GM18502 (cell line): ENCODE data around the gene HABP4.
"Not testable (repeated sequence)": the region's sequence is repeated elsewhere in the genome, so short reads cannot be mapped to it uniquely, and the experiment has no call there.

ENCODE experiments used
- ATAC-seq: cut with Tn5 transposase; IDR thresholded peaks from one replicate; pipeline ENCODE4 v1.9.1; 2021; ENCODE audit warnings: mild to moderate bottlenecking; ENCODE audit not compliant: unreplicated experiment, poor library complexity

The HABP4 gene

DNA sequence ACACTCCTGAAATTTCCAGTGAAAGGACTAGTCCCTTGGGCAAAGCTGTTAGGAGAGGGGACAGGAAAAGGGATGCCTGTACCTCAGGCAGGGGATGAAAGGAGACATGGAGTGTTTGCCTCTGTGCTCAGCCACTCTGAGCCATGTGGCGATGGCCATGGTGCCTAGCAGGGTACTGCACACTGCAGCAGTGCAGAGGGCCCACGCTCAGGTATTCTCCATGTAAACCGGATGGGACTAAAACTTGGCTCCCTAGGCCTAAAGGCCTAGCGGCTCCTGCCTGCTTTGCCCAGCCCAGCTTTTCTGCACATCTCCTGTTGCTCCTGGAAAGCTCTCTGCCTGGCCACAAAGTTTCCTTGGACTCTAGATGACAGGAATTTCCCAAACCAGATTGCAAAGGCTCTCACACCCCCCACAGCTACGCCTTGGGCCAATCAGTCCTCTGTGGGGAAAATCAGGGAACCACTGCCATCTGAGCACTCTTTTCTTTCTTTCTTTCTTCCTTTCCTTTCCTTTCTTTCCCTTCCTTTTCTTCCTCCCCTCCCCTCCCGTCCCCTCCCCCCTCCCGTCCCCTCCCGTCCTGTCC, 44.3 kb downstream of the HABP4 start:
- ATAC-seq = no peak

DNA sequence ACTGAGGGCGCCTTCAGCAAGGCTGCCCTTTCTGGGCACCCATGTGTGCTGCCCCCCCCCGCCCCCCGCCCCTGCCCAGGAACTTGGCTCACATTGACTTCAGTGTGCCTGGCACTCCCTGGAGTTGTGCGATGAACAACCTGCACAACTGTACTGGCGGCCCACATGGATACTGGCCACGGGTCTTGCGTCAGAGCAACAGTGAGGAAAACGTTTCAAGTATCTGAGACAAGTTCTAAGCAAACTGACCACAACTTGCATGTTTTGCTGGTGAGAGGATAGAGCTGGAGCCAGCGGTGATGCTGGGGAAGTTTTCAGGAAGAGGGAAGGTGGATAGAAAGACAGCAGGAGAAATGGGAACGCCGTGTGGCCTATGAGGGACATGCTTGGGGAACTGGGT, 45.4 kb downstream of the HABP4 start:
- no peak for ATAC-seq

DNA sequence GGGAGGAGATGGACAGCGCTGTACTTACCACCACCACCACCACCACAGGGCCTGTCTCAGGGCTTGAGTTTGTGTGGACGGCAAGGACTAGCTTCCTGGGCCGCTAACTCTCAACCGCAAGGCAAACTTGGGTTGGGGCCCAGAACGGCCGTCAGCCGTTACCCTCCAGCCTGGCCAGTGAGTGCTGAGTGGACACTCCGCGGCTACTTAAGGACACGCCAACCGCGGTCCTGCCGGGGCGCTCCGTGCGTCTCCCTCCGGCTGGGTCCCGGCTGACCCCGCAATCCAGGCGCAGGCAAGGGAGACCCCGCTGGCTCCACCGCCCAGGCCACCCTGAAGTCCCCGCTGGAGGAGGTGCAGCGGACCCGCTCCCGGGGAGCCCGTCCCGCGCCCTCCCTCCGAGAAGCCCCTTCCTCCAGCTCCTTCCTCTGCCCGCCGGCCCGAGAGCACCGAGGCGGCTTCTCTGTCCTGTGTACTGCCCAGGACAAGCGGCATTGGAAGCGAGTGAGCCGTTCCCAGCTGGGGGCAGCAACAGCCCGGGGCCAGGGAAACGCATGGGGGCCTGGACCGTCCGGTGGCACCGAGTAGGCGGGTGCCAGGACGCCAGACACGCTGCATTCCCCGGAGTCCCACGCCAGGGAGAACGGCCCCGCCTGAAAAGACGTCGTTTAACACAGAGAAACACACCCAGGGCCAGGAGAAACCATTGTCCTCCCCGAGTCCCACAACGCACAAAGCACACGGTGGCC, 46.6 kb downstream of the HABP4 start:
- no peak for ATAC-seq

DNA sequence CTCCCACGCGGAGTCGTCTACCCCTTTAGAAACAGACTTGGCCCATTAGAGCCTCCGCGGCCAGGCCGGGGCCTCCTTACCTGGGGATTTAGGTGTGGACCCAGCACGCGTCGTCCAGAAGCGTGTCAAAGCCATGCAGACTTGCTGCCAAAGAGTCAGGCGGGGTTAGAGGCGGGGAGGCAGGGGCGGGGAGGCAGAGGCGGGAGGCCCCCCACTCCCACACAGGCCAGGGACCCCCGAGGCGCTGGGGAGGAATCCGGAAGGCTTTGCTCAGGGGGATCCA, 47.1 kb downstream of the HABP4 start:
- ATAC-seq = no peak

DNA sequence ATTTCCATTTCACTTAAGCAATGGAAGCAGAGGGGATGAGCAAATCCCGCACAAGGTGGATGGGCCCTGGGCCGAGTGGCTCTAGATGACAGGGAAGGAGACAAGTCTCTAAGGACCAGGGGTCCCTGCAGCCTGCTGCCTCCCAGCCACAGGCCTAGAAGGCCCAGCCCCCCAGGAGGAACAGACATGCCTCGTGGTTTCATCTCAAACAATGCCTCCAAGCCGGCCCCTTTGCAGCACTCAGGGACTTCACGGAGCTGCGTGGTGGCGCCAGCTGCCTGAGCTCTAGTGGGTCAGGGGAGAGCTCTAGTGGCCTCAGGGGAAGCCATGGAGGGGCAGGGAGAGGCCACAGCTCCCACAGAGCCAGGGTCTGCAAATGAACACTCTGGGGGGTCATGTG, 48.8 kb downstream of the HABP4 start:
- no peak for ATAC-seq

DNA sequence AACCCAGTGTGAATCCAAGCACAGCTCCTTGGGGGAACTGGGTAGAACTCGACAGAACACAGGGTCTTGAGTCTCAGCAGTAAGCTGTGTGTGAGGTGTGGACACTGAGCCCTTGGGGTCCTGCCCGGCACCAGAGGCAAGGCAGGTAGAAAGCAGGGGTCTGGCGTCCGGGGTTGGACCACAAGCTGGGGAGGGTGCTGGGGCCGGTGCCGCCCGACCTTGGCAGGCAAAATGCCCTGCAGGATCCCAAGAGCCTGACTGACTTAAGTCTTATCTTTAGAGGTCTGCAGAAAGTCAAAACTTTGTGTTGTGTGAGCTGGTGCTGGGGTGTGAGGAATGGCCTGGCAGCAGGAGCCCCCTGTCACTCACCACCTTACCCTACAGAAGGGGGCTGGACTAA, 49.3 kb downstream of the HABP4 start:
- ATAC-seq = no peak

DNA sequence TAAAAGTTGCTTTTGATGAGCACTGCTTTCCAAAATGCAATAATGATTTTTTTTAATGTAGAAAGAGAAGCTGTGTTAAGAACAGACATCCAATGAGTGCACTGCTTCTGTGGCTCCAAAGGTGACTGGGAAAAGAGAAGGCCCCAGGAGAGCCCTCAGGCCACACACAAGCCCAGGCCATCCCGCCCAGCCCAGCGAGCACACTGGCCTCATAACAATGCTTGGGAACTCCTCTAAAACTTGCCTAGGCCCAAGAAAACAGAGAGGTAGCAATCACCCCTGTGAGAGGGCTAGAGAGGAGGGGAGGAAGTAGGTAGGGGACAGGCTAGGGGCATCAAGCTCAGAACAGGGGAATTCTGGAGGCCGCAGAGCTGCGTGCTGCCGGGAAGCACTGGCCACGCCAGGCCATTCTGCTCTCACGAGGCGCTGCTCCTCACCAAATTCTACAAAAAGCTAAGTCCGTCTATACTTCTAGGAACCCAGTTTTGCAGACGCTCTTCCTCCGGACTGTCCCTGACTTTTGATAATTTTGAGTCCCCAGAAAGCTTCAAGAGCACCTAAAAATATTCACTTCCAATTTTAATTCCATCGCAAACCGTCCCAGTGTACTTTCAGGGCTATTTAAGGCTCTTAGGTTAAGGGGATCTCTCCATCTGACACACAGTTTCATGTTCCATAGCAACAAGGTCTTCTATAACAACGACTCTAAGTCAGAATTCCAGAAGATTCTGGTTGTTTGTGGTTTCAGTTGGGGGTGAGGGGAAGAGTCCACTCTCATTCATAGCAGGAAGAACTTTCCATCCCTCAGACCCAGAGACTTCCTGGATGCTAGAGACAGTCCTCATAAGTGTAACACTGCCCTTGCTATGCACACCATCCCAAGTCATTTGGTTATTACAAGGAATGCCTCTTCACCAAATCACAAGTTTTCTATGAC, 51.0 kb downstream of the HABP4 start:
- no peak for ATAC-seq

DNA sequence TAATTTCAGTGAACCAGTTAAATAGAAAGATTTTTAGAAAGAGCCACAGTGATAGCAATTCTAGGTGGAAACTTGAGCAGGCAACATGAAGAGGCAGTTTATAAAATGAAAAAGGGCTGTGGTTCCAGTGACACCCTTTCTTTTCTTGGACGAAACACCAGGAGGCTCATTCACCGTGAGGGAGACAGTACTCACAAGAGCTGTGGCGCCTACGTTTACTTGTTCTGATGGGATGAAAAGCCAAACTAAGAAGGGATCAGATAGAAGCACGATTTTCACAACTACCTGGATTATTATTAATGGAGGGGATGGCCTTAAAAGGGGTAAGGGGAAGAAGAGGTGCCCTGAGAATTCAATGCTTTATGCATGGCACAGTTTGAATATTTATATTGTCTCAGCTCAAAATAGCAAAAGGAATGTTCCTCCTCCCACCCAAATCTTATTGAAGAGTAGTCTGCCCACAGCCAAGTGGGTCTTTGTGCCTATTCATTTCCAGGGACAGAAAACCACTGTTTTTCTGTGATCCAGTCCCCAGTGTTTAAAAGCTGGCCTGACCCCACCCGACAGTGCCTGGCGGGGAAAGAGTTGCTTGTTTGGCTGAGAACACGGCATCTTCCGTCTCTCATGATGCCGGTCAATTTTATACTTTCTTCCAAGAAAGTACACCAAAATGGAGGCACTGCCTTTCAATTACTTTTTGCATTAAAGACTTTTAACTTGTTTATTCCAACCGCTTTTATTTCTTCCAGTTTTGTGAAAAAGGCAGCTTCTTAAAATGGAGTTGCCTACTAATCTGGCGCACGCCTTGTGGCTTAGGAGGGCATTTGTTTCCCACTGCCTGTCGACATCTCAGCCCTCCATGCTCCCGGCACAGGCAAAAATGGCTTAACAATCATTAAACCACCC, 51.9 kb downstream of the HABP4 start:
- no peak for ATAC-seq

DNA sequence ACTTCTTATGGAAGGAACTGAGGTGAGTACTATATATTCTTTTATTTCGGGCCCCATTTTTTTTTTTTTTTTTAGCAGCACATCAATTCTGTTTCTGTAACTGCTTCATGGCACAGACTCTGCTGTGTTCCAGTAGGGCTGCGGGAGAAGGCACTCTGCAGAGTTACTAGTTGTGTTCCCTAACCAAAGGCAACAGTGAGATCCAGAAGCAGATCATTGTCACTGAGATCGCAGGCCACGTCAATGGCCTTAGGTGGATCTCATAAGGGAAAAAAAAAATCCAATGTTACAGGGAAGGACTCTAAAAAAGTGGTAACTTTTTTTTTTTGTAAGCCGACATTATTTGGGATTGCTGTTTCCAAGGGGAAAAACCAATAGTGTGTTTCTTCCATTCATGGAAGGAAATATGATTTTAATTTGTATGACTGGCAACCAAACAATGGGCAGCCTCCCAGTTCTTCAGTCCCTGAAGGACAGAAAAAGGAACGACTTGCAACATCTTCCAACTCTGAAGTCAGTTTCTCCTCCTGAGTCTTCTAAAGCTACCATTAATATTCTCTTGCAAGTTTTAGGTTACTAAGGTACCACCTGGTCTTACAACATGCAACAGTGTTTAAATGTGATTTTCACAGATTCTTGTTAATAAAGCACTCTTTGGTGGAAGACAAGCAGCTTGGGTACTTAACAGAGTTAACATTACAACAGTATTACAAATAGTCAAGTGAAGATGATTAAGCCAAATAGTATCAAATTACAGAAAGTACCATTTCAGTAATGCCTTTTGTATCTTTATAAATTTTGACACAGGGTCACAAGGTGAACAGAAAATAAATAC, 52.8 kb downstream of the HABP4 start:
- ATAC-seq = no peak

DNA sequence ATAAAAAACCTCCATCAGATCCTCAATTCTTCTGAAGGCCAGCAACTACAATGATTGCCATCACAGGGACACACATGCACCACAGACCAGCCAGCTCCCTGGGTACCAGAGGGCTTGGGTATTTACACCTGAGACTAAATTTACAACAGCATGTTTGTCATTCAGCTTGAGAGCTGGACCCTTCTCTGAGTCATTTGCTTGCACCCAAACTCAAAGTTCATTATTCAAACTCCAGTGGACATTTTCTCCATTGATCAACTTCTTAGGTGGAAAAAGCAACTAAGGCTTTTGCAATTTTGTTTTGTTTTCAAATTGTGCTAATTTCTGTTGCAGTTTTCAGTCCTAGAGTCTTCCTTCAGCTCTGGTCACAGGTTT, 53.4 kb downstream of the HABP4 start:
- ATAC-seq = not testable (repeated sequence)

DNA sequence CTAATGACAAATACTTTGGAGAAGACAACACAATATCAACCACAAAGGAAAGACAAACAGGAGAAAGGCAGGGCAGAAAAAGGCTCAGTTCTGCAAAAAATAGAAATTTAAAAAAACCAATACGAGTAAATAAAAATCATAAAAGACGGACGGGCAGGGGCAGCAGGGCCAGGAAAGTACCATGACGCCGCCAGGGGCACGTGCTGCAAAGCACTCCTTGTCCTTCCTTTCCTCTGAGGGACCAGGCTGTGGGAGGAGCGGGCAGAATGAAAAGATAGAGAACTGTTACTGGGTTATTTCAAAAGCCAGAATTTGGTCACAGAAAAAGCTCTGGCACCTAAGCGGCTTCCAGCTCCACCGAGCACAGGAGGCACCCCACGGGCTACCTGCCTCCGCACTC, 53.9 kb downstream of the HABP4 start:
- no peak for ATAC-seq

DNA sequence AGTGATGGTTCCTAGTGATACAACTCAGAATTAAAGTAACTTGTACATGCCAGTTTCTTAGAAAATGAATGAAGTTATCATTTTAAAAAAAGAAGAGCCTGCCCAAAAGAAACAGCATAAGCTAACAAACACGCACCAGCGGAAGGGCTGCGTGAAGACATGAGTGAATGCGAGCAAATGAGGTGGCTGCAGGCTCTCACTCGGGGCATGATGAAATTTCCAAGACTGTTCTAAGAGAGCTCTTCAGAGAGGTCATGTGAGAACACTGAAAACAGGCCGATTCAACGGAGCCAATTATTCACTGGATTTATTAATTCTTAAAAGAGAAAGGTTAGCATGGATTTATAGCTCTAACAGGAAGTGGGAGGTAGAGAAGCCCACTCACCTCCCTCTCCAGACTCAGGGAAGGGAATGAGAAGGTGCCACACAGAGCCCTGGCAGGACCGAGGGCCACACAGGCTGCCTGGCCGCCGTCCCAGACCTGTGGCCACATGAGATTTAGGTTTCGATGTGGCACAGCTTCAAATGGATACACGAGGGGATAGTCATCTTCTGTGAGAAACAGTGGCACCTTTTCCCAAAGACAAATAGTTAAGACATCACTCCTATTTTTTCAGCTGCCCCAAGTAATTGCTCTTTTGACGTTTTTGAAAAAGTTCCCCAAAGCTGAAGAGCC, 55.5 kb downstream of the HABP4 start:
- no peak for ATAC-seq

DNA sequence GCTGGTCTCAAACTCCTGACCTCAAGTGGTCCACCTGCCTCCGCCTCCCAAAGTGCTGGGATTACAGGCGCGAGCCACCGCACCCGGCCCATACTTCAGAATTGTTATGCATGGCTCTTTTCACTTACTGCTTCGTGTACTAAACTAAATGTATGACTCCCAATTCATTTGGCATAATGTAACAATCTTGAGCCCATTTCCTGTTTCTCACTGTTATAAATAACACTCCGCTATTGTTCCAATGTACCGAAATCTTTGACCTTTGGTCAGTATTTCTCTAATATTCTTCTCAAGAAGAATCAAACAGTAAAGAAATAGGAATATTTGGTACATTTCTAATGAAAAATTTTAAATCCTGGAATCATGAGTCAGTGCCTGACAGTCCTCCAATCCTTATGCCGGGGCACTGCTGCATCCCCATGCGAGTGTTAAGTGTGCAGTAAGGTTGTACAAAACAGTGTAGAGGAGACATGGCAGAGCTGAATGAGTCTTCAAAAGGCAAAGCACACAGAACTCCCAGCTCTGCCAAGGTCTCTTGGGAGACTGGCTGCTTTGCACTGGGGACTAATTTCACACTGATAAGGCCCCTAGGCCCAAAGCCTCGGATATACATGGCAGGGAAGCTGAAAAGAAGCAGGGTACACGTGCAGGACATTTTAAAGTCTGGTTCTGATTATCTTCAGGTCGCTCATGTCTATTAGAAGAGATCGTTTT, 58.4 kb downstream of the HABP4 start:
- ATAC-seq = no peak

DNA sequence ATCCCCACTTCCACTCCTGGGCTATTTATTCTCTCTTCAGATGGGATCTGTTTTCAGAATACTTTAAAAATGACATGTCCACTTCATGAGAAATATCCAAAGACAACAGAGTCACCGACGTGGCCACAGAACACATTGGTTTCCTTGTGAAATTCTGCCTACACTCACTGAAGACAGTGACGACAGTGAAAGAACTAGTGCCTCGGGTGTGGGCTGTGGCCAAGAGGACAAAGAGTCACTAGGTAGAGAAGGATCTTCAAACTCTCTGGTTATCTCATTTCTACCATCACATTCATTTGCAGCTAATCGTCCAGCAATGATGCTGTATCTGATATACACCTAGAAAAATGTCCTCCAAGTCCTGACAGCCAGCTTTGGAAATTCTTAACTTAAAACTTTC, 59.1 kb downstream of the HABP4 start:
- ATAC-seq = no peak

DNA sequence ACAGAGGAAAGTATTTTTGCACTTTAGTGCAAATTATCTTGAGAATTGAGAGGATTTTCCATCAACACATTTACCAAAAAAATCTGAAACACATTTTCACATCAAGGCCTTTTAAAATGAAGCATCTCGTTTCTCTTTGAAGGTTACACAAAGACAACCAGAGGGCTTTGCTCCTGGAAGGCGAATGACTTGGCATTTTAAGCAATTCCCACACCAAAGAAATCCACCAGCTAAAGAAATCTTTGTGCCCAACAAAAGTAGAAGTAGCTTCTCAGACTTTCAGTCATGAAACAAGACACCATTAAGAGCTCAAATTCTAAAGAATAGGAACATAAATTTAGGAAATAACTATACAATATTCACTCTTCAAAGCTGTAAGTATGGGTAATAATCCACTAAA, 59.9 kb downstream of the HABP4 start:
- ATAC-seq = no peak

DNA sequence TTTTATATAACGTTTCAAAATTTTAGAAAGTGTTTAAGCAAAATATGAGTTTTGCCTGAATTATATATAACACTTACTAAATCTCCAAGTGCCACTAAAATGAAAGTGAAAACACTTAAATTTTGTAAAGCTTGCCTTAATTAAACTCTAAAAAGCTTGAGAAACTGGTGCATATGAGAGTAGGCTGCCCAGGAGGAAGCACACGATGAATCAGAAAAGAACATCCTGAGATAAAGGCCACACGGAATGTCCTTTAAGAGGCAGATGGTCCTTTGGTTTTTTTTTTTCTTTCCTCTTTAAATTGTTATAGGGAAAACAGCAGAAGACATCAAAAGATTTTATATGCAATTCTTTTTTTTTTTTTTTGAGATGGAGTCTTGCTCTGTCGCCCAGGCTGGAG, 60.3 kb downstream of the HABP4 start:
- ATAC-seq = no peak

DNA sequence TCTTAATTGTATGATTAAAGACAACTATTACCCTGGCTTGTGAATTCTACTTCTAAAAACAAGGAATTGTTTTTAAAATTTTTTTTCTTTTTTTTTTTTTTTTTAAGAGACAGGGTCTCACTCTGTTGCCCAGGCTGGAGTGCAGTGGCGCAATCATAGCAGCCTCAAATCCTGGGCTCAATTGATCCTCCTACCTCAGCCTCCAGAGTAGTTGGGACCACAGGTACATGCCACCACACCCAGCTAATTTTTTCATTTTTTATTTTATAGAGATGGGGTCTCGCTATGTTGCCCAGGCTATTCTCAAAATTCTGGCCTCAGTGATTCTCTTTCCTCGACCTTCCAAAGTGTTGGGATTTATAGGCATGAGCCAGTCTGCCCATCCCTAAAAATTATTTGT, 62.3 kb downstream of the HABP4 start:
- ATAC-seq = no peak

DNA sequence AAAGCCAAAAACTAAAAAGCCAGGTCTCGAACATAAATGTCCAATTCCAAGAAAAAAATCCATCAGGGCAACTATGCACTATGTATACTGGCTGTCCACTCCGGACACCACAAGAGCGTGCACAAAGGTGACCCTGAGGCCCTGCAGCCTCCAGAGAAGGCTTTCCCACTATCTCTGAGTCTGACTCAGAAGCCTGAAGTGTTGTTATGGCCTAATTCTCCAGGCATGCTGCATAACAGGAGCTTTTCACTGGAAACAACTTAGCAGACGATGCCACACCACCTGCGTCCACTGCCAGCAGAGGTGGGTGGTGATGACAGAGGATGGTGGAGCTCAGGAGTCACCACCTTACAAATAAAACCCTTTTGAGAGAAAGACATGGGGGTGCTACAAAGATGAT, 63.7 kb downstream of the HABP4 start:
- ATAC-seq = no peak
